ENCODE data around the gene KLHL11.

Gene KLHL11

GRCh38 chr17:41806685-41807445, 58.4 kb downstream of the KLHL11 start:
- no peak for DNase-seq (ENCODE audit: low read depth)

Measured in activated gamma-delta T cell treated with anti-CD3 and anti-CD28 coated beads, Interleukin-2, amount 50 U/mL, for 16 hours (primary cell).